Left kidney (tissue), 8 donors: Measurements from ENCODE around the gene MBTPS2. TPM values are rescaled to one million over a fixed set of nuclear protein-coding genes. Genes with fewer than 3 reads are reported as not detected.
A peak's percentile ranks its signal among the peaks of the same experiment; 100 is the strongest.
"Not testable (repeated sequence)": the region's sequence is repeated elsewhere in the genome, so short reads cannot be mapped to it uniquely, and the experiment has no call there.

Experiments used
- DNase-seq: peaks from one replicate; pipeline ENCODE4 v3.0.0-alpha.2; 2013
- long read RNA-seq, 8 donors: transcript quantifications; one replicate each; lab custom pipeline, GENCODE V29; 2026
- polyA plus RNA-seq: library from polyadenylated mRNA; unstranded; fragments of 120-200 nt; gene quantifications from one replicate; pipeline ENCODE4 v1.2.1, GENCODE V29; 2013; ENCODE audit not compliant: insufficient read length

The MBTPS2 gene
- polyA plus RNA-seq = 35.2 TPM
- long read RNA-seq, donor 1, full-length matches to known transcripts = 9 of 14 reads
- long read RNA-seq, donor 1, partial matches to known transcripts = 5 of 14 reads
- long read RNA-seq, donor 1, other reads (novel, unspliced or antisense) = 0 of 14 reads
- long read RNA-seq, donor 2, full-length matches to known transcripts = 5 of 22 reads
- long read RNA-seq, donor 2, partial matches to known transcripts = 17 of 22 reads
- long read RNA-seq, donor 2, other reads (novel, unspliced or antisense) = 0 of 22 reads
- long read RNA-seq, donor 3, full-length matches to known transcripts = 5 of 10 reads
- long read RNA-seq, donor 3, partial matches to known transcripts = 5 of 10 reads
- long read RNA-seq, donor 3, other reads (novel, unspliced or antisense) = 0 of 10 reads
- long read RNA-seq, donor 4 = 0 reads
- long read RNA-seq, donor 5, full-length matches to known transcripts = 8 of 25 reads
- long read RNA-seq, donor 5, partial matches to known transcripts = 17 of 25 reads
- long read RNA-seq, donor 5, other reads (novel, unspliced or antisense) = 0 of 25 reads
- long read RNA-seq, donor 6, full-length matches to known transcripts = 9 of 9 reads
- long read RNA-seq, donor 6, partial matches to known transcripts = 0 of 9 reads
- long read RNA-seq, donor 6, other reads (novel, unspliced or antisense) = 0 of 9 reads
- long read RNA-seq, donor 7, full-length matches to known transcripts = 5 of 10 reads
- long read RNA-seq, donor 7, partial matches to known transcripts = 5 of 10 reads
- long read RNA-seq, donor 7, other reads (novel, unspliced or antisense) = 0 of 10 reads
- long read RNA-seq, donor 8, full-length matches to known transcripts = 5 of 5 reads
- long read RNA-seq, donor 8, partial matches to known transcripts = 0 of 5 reads
- long read RNA-seq, donor 8, other reads (novel, unspliced or antisense) = 0 of 5 reads

GRCh38 chrX:21839334-21840192 lies at the start of gene MBTPS2:
MBTPS2 (plus strand) TSS chrX:21839617; CDS start chrX:21839735, 118 bp downstream.
- peak; percentile 87 for DNase-seq

- DNase-seq = no peak
Measured at GRCh38 chrX:21798677-21799219, 40.7 kb upstream of the MBTPS2 start.

GRCh38 chrX:21799767-21800166 lies 39.6 kb upstream of the MBTPS2 start:
- no peak for DNase-seq

GRCh38 chrX:21800344-21800770 lies 39.1 kb upstream of the MBTPS2 start:
- DNase-seq = no peak

GRCh38 chrX:21802054-21802670 lies 37.3 kb upstream of the MBTPS2 start:
- DNase-seq = no peak

GRCh38 chrX:21802839-21803238 lies 36.6 kb upstream of the MBTPS2 start:
- DNase-seq = no peak

- DNase-seq = no peak
Measured at GRCh38 chrX:21806691-21807090, 32.7 kb upstream of the MBTPS2 start.

- no peak for DNase-seq
Measured at GRCh38 chrX:21811832-21812231, 27.6 kb upstream of the MBTPS2 start.

- no peak for DNase-seq
Measured at GRCh38 chrX:21812628-21813027, 26.8 kb upstream of the MBTPS2 start.

GRCh38 chrX:21813612-21814368 lies 25.6 kb upstream of the MBTPS2 start:
- DNase-seq = no peak

GRCh38 chrX:21816136-21816535 lies 23.3 kb upstream of the MBTPS2 start:
- DNase-seq = no peak

GRCh38 chrX:21820170-21820569 lies 19.2 kb upstream of the MBTPS2 start:
- not testable (repeated sequence) for DNase-seq

- DNase-seq = no peak
Measured at GRCh38 chrX:21821875-21822274, 17.5 kb upstream of the MBTPS2 start.

- DNase-seq = no peak
Measured at GRCh38 chrX:21831496-21831895, 7.9 kb upstream of the MBTPS2 start.

- no peak for DNase-seq
Measured at GRCh38 chrX:21837056-21837455, 2.4 kb upstream of the MBTPS2 start.

GRCh38 chrX:21838937-21839333 lies 482 bp upstream of the MBTPS2 start:
- no peak for DNase-seq

- DNase-seq = peak; percentile 7
Measured at GRCh38 chrX:21840193-21840545, 752 bp downstream of the MBTPS2 start.

GRCh38 chrX:21843179-21843578 lies 3.8 kb downstream of the MBTPS2 start:
- DNase-seq = no peak

GRCh38 chrX:21845096-21845495 lies 5.7 kb downstream of the MBTPS2 start:
- no peak for DNase-seq

GRCh38 chrX:21847342-21847741 lies 7.9 kb downstream of the MBTPS2 start:
- no peak for DNase-seq
